Fibroblast of pulmonary artery (primary cell): ENCODE results near the gene VPS35L.

Experiments
- DNase-seq: peaks from one replicate; pipeline ENCODE4 v3.0.0-alpha.2; 2010; ENCODE audit warnings: low read depth
- H3K4me3 ChIP-seq: replicated peaks from 2 replicates; pipeline ENCODE4 v1.5.1; 2011; ENCODE audit warnings: low read depth, mild to moderate bottlenecking, control low read depth, low read length, moderate library complexity
- TF ChIP-seq, protein P1 (sequence below): IDR thresholded peaks from 2 replicates; pipeline ENCODE4 v1.5.1; 2011; ENCODE audit warnings: mild to moderate bottlenecking, control low read depth, low read length, inconsistent platforms; ENCODE audit errors: missing control alignments

Gene VPS35L

DNA sequence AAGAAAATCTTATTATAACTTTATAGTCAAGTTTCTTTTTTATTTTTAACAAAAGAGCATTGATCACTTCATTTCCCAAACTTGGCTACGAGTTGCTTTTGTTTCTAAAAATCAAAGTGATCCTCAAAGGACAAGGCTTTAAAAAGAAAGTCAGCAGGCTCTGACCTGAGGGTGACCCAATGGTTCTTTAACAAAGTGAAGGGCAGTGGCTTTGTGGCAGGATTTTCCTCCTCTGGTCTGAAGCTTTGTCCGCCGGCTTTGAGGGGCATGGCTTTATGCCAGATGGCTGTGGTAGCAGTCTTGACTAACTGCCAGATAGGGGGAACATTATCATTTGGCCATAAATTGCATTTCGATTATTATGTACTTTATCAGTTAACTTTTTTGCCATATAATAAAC, 191.1 kb downstream of the VPS35L start:
- TF ChIP-seq, protein P1, sequence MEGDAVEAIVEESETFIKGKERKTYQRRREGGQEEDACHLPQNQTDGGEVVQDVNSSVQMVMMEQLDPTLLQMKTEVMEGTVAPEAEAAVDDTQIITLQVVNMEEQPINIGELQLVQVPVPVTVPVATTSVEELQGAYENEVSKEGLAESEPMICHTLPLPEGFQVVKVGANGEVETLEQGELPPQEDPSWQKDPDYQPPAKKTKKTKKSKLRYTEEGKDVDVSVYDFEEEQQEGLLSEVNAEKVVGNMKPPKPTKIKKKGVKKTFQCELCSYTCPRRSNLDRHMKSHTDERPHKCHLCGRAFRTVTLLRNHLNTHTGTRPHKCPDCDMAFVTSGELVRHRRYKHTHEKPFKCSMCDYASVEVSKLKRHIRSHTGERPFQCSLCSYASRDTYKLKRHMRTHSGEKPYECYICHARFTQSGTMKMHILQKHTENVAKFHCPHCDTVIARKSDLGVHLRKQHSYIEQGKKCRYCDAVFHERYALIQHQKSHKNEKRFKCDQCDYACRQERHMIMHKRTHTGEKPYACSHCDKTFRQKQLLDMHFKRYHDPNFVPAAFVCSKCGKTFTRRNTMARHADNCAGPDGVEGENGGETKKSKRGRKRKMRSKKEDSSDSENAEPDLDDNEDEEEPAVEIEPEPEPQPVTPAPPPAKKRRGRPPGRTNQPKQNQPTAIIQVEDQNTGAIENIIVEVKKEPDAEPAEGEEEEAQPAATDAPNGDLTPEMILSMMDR = no peak
- DNase-seq = no peak
- no peak overlapping the region for H3K4me3 ChIP-seq

DNA sequence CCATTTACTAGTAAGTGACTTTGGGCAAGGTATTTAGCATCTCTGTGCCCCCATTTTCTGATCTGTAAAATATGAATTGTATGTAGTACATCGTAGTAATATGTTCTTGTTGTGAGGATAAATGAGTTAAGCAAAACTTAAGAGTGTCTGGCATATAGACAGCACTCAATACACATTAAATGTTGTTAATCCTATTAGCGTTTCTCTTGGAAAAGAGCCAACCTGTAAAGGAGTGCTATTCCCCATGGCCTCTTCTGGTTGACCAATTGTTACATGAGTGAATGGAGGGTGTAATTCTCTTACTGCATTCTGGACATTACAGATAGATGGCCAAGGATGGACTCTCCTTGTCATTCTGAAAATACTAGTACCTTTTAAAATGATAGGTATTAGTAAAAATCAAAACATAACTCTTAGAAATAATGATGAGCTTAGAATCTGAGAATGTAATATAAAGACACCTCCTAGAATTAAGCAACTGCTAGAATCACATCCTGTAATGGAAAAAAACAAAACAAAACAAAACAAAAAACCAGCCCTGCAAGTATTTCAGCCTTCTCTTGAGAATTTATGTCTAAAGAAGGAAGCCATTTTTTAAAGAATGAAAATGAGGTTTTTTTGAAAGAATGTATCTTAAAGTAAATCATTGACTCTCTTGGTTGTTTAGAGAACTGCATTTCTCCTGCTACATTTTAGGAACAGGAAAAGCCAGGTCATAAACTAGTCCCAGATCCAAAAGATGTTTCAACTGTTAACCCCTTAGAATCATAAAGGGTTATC, 193.1 kb downstream of the VPS35L start:
- no peak overlapping the region for H3K4me3 ChIP-seq
- peak; percentile 33 for DNase-seq
- TF ChIP-seq, protein P1 = no peak

DNA sequence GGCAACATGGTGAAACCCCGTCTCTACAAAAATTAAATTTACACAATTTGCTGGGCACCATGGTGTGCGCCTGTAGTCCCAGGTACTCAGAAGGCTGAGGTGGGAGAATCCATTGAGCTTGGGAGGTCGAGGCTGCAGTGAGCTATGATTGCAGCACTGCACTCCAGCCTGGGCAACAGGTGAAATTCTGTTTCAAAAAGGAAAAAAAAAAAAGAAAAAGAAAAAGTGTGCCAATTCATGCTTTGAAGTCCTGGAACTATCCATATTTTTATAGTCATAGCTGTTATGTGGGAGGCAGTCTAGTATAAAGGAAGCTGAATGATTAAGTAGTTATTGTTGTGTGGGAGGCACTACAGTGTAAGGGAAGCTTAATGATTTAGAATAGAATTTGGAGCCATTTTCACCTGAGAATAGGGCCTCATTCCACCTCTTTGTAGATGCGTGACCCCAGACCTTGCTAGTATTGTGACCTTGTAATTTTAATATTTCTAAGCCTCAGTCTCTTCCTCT, 194.1 kb downstream of the VPS35L start:
- TF ChIP-seq, protein P1 = no peak
- H3K4me3 ChIP-seq = no peak overlapping the region
- peak; percentile 25 for DNase-seq
